Neural cell (in vitro differentiated cells): ENCODE results near the gene SZT2.
"Not testable (repeated sequence)": the region's sequence is repeated elsewhere in the genome, so short reads cannot be mapped to it uniquely, and the experiment has no call there.

Experiments
- EP300 ChIP-seq: fragments of 450-650 bp; conservative IDR thresholded peaks from 2 replicates; pipeline ENCODE4 v1.6.1; 2014; ENCODE audit warnings: antibody characterized with exemption, mild to moderate bottlenecking, moderate library complexity; ENCODE audit not compliant: poor library complexity, severe bottlenecking
- EZH2 ChIP-seq: fragments of 200-600, 300-800 bp; shearing (Covaris generic), sonication (generic); IDR thresholded peaks from 2 replicates; pipeline ENCODE4 v1.6.1; 2014; ENCODE audit warnings: antibody characterized with exemption, low read length, borderline replicate concordance, mild to moderate bottlenecking; ENCODE audit not compliant: insufficient read depth, poor library complexity, severe bottlenecking
- POLR2AphosphoS5 ChIP-seq: IDR thresholded peaks from 2 replicates; pipeline ENCODE4 v1.6.1; 2012
- RAD21 ChIP-seq: fragments of 450-650 bp; conservative IDR thresholded peaks from 2 replicates; pipeline ENCODE4 v1.6.1; 2014; ENCODE audit warnings: antibody characterized with exemption, mild to moderate bottlenecking, moderate library complexity
- TF ChIP-seq, protein P1 (sequence below): fragments of 450-650 bp; IDR thresholded peaks from 2 replicates; pipeline ENCODE4 v1.5.1; 2014; ENCODE audit warnings: antibody characterized with exemption, mild to moderate bottlenecking, moderate library complexity; ENCODE audit not compliant: poor library complexity, severe bottlenecking
- TF ChIP-seq, protein P2 (sequence below): IDR thresholded peaks from 2 replicates; pipeline ENCODE4 v1.6.1; 2012; ENCODE audit warnings: borderline replicate concordance

DNA sequence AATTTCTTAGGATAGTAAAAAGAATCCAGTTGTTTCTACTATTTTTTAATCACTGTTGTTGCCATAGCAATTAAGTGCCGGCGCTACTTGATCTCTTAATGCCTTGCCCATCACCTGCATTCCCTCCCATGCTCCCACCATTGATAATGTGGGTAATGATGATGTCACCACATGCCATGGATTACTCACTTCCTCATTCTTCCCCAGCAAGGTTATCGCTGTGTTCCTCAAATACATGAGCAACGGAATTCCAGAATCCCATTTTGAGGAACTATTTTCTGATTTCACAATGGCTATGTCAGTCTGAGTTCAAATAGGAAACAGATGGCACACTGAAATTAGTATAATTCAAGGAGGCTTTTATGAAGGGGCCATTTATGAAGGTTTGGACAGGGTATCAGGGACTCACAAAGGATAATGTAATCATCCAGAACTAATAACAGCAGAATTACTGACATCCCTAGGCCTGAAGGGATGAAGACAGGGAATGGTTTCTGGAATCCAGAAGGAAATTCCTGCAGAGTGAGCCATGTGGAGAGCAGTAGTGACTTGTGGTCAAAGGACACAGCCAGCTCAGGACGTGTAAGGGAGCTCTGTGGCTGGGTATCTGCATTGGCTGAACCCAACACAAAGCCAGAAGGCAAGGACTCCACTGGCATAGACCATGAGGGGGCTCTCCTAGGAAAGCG is 82.9 kb downstream of the SZT2 start:
- not testable (repeated sequence) for TF ChIP-seq RAD21, EP300, EZH2, POLR2AphosphoS5
- TF ChIP-seq, protein P1, sequence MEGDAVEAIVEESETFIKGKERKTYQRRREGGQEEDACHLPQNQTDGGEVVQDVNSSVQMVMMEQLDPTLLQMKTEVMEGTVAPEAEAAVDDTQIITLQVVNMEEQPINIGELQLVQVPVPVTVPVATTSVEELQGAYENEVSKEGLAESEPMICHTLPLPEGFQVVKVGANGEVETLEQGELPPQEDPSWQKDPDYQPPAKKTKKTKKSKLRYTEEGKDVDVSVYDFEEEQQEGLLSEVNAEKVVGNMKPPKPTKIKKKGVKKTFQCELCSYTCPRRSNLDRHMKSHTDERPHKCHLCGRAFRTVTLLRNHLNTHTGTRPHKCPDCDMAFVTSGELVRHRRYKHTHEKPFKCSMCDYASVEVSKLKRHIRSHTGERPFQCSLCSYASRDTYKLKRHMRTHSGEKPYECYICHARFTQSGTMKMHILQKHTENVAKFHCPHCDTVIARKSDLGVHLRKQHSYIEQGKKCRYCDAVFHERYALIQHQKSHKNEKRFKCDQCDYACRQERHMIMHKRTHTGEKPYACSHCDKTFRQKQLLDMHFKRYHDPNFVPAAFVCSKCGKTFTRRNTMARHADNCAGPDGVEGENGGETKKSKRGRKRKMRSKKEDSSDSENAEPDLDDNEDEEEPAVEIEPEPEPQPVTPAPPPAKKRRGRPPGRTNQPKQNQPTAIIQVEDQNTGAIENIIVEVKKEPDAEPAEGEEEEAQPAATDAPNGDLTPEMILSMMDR: not testable (repeated sequence)
- TF ChIP-seq, protein P2, sequence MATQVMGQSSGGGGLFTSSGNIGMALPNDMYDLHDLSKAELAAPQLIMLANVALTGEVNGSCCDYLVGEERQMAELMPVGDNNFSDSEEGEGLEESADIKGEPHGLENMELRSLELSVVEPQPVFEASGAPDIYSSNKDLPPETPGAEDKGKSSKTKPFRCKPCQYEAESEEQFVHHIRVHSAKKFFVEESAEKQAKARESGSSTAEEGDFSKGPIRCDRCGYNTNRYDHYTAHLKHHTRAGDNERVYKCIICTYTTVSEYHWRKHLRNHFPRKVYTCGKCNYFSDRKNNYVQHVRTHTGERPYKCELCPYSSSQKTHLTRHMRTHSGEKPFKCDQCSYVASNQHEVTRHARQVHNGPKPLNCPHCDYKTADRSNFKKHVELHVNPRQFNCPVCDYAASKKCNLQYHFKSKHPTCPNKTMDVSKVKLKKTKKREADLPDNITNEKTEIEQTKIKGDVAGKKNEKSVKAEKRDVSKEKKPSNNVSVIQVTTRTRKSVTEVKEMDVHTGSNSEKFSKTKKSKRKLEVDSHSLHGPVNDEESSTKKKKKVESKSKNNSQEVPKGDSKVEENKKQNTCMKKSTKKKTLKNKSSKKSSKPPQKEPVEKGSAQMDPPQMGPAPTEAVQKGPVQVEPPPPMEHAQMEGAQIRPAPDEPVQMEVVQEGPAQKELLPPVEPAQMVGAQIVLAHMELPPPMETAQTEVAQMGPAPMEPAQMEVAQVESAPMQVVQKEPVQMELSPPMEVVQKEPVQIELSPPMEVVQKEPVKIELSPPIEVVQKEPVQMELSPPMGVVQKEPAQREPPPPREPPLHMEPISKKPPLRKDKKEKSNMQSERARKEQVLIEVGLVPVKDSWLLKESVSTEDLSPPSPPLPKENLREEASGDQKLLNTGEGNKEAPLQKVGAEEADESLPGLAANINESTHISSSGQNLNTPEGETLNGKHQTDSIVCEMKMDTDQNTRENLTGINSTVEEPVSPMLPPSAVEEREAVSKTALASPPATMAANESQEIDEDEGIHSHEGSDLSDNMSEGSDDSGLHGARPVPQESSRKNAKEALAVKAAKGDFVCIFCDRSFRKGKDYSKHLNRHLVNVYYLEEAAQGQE: not testable (repeated sequence)
